OCI-LY7 (cell line): ENCODE measurements around the gene LGALS3.

Experiments
- CTCF ChIP-seq: fragments of 200-600 bp; sonication (generic); conservative IDR thresholded peaks from 2 replicates; pipeline ENCODE4 v1.5.1; 2014; ENCODE audit warnings: mild to moderate bottlenecking, antibody characterized with exemption, low read length, moderate library complexity, mixed read lengths
- EZH2phosphoT487 ChIP-seq: fragments of 200-600 bp; sonication (generic); IDR thresholded peaks from 2 replicates; pipeline ENCODE4 v1.6.1; 2018; ENCODE audit warnings: low read depth, borderline replicate concordance, mild to moderate bottlenecking, mixed run types, antibody characterized with exemption, low read length, moderate library complexity, mixed read lengths

- no peak for TF ChIP-seq CTCF
- TF ChIP-seq EZH2phosphoT487 = no peak
Observed at GRCh38 chr14:55117803-55118441, 11.1 kb upstream of the LGALS3 start.
